GF-D8 (cell line): Measurements from ENCODE around the gene LSG1.

ENCODE experiments used
- DNase-seq: peaks from one replicate; lab custom pipeline; 2025; lab: John Stamatoyannopoulos, UW

LSG1 gene

DNA sequence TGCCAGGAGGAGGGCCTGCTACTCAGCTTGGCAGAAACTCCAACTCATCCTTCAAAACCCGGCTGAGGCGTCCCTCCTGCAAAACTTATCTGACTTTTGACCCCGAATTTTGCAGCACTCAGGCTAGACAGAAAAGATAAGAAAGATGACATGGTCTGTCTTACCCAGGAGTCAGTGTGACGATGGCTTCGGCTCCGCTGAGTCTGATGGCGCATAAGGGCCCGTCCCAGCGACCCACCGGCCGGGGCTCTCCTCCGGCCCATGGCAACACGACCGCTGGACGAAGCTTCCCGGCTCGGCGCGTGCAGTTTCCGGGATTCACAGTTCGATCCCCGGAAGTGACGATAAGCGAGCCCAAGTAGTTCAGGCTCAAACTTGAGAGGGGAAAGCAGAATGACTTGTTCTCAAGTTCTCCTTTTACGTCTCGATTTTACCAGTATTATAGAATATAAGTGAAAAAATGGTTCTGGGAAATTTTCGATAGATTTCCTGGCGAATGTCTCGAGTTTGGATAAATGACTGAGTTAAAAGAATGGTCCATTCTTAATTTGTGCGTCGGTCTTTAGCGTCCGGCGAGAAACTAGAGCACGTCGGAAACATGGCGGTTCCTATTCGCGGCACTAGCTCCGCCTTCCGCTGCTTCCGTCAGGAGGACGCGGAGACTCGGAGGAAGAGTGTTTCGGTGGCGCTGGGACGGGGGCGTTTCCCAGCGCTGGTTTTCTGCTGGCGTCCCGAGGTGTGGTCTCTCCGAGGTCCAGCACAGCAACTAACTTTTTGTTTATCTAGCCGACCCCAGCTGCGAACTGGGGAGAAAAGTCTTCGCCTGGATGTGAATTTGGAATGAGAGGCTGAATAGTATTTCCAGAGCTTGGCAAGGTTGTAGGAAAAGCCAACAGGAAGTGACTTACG is at the start of gene LSG1:
TSS of gene LSG1 (minus strand) at position 292 of the 909 bp plus-strand sequence. CDS start at position 263, 29 bp downstream.
- DNase-seq, result peak; percentile 82

DNA sequence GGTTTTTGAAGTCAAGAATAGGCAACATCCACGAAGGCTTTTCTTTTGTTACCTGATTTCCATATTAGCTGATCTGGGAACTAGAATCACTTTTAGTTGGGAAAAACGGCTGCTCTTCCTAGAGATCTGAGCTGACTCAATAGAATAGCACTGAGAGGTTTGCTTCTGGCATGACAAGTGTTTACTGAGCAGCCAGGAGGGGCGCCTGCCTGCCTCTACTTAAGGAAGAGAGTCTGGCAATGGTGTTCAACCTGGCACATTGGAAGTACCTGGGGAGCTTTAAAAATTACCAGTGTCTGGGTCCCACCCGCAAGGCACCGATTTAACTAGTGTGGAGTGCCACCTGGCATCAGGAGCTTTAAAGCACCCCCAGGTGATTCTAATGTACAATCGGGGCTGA is 48.1 kb upstream of the LSG1 start:
- DNase-seq, result no peak

DNA sequence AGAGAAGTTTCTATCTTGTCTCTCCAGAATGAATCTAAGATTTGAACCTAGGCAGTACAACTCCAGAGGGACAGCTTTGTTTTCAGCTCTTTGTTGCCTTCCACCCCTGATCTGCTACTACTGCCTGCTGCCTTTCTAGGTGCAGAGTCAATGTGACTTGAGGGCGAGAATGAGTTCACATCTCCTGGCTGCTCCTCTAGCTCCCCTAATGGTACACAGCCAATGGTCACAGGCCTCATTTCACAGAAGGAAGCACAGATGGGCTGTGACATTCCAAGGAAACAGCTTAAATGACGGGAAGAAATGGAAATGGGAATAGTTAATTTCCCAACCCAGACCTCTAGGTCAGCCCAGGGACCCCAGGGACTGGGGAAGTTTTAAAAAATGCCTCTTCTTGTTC is 46.1 kb upstream of the LSG1 start:
- DNase-seq, result no peak

DNA sequence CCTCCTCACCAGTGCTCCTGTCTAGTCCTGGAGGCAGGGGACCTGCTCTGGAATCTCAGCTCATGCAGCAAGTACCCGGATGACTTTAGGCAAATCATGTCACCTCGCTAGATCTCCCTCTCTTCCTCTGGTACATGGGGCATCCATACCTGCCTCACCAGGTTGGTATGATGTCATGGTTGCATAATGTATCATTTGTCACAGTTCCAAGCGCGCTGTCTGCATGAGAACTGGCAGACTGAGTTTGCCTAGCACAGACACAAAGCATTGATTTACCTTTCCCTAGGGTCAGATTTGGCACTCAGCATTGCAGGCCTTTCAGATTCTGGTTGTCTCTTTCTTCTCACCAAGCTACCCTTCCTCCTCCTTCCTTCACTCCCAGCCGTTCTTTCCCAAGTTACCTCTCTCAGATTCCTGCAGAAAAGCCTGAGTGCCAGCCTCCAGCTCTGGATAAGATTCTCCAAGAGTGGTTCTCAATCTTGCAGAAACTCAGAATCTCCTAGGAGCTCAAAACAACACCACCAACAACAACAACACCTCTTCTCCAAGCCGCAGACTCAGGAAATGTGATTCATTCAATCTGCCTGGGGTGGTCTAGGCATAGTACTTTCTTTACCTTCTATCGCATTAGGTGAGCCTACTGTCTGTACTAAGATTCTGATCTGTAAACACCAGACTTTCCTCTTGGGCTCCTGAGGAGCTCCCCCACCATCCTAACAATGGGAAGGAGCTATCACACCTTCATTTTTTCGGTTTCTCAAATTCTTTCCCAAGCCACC is 43.2 kb upstream of the LSG1 start:
- DNase-seq, result no peak

DNA sequence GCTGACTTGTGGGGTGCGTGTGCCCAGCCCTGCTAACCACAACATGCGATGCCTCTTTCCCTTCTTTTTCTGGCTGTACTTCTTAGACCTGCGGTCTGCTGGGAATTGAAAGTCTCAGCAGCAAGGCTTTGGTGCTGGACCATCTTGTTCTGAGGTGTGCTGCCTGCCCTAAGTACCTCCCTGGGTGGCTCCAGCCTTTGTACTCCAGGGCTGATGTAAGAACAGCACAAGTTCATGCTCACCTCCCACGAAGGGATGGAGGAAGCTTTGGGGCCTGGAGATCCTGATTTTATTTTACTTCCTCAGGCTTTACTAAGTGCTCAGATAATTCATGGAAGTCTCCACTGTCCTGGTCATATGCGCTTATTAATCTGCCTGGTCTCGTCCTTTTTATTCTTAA is 42.6 kb upstream of the LSG1 start:
- no peak for DNase-seq

DNA sequence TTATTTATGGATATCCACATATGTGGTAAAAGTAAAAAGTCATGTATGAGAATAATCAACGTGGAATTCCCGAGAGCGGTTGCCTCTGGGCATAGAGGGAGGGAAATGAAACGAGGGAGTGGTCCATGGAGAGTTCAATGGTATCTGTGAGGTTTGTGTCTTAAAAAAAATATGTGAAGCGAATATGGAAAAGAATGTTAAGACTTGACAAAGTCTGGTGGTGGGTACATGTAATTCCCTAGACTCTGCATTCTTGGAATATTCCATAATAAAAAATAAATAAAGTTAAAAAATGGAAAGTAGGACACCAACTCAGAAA is 42.1 kb upstream of the LSG1 start:
- no peak for DNase-seq

DNA sequence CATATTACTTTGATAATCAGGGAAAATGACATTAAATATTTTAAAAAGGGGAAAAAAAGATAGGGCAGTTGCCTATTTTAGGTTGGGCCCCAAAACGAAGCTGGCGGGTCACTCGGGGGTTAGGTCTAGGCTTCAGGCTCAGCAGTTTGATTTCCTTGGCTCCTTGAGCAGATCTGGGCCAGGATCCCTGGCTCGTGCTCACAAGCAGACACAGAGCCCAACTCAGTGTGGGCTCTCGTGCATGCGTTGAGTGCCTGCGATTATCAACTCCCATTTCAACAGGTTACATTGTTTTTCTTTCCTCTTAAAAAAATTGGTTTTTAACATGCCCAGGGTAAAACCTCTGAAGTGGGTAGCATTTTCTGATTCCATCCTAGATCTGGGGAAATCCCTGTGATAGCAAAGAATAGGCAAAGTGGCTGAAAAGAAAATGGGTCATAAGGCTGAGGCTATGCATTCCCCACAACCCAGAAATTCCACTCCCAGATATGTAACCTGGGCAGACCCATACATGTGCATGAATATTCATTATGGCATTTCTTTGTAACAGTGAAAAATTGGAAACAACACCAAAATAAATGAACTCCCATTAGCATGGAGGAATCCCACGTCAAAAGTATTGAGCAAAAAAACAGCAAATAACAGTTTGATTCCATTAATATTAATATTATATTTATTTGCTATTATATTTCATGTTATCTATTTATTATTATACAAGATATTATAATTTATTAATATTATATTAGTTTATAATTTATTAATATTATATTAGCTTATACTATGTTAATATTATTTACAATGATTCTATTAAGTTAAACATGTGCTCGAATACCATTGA is 41.5 kb upstream of the LSG1 start:
- no peak for DNase-seq

DNA sequence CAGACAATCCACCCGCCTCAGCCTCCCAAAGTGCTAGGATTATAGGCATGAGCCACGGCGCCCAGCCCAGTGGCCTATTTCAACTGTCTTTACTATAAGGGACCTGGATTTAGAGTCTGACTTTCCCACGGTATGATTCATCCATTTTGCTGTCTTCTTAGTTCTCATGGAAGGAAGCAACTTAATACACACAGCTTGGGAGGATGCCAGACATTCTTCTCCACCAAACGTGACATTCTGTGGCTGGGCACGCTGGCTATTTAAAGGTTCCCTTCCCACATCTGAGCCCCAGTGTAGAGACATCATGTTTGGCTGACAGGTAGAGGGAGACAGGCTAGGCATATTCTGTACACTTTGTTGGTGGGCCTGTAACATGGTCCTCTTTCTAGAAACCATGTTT is 39.9 kb upstream of the LSG1 start:
- DNase-seq, result no peak

DNA sequence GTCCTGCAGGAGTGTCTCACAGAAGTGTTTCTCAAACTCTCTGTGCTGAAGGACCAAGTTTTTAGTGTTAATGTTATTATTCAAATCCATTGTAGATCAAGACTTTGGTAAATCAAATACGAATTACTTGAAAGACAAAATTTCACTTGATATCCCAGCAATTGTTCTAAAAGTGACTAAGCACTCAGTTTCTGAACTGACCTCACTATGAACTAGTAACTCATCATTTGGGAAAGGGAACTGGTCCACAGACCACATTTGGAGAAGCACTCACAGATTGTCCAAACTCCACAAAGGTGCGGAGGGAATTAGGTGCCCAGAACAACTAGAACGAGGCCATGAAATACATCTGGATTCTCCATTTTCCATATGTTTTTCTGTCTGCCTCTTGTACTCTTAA is 39.3 kb upstream of the LSG1 start:
- no peak for DNase-seq

DNA sequence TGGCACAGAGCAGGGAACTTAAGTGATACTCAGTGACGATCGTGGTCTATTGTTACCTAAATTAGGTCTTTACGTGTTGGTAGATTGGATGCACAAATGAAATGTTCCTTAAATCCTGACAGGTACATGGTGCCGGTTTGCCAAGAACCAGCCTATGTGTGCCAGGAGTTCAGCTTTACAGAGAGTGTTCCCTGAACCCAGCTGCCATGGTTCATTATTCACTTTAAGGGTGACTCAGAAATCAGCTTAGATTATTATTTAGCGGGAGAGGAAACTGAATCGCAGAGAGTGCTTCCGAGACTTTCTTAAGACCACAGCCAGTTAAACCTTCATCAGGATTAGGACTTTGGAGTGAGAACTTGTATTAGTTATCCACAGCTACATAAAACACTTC is 35.2 kb upstream of the LSG1 start:
- DNase-seq, result no peak

DNA sequence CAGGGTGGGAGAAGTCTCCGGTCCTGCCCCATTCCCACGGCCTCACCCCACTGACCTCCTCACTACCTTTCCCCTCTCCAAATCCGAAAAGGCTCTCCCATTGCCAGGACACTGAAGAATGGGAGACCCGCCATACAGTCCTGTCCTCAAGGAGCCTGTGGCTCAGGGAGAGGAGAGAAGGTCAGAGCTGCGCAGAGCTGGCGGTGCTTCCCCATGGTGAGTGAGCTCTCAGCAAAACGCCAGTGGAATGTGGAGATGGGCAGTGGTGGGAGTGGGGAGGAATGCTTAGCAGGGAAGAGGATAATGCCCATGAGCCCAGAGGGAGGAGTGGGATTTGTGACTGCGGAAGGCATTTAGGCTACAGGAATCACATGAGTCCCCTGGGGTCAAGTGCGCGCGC is 33.8 kb upstream of the LSG1 start:
- no peak for DNase-seq

DNA sequence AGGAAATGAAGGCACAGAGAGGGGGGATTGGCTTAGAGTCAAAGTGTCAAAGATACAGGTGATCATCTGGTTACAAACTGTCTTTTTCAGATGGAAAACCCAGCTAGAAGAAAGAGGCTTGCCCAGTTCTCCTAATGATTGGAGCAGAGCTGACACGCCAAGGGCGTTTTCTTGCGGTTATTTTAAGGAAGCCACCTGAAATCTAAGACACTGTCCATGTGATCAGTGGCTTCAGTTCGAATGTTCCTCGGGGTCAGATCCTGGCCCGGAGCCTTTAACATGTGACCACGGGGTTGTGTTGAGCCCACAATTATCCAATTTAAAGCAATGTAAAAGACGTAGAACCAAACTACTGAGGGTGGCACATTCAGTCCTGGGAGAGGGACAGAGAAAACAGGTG is 33.2 kb upstream of the LSG1 start:
- no peak for DNase-seq

DNA sequence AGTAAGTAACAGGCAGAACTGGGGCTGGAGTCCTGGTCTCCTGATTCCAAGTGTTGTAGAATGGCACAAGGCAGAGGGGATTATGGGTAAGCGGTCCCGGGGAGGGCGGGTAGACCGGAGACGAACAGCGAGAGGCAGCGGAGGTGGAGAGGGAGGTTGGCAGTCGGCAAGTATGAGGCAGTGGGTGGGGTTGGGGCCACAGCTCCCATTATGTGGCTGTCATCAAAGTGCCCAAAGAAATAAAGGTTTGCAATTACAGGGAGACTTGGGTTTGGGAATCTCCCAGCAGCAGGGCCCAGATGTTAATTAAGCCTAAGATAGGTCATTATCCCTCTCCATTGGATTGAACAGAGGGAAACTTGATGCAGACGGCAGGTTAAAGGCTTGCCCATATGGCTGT is 30.6 kb upstream of the LSG1 start:
- no peak for DNase-seq

DNA sequence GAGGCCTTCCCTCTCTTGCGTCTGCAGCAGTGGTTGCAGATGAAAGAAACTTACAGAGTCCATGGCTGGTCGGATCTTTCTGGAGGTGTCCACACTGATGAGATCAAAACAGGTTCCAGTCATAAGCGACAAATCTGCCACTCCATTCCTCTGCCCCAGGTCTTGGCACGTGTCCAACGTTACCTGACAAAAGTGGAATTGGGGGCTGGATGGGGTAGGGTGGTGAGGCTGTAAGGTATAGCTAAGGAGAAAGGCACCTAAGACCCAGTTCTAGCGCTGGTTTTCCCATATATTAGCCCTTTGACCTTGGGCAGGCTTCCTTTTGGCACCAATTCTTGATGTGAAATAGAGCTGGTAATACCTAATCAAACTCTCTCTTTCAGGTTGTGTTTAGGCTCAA is 24.7 kb upstream of the LSG1 start:
- no peak for DNase-seq

DNA sequence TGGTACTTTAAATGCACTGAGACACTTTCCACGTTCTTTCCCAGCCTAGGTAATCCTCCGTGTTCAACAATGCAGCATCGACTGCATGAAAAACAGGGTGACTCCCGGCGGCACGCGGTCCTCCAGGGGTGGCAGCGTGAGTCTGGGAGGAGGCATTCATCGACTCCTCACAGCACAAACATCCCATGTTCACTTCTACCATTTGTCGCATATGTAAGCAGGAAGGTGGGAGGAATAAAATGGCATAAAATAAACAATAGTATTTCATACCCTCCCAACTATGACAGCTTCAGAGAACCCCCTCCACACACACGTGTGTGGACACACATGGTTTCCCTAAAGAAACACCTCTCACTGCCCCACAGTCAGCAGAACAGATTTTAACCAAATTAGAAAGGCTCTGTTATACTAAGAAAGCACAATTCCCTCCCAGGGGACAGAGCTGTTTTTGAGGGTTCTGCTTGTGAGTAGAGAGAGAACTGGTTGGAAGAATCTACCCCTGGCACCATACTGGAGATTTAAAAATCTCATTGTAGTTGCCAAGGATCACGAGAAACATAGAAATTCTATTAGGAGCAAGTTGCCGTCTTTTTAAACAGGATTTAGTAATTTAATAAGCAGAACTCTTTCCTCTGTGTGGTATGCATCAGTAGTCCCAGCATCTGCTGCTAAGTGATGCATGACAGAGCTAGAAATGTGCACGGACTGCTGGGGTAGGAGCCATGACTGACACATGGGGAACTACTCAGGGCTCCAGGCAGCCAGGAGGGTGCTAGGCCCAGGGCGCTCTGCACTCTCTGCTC is 19.7 kb upstream of the LSG1 start:
- DNase-seq, result no peak

DNA sequence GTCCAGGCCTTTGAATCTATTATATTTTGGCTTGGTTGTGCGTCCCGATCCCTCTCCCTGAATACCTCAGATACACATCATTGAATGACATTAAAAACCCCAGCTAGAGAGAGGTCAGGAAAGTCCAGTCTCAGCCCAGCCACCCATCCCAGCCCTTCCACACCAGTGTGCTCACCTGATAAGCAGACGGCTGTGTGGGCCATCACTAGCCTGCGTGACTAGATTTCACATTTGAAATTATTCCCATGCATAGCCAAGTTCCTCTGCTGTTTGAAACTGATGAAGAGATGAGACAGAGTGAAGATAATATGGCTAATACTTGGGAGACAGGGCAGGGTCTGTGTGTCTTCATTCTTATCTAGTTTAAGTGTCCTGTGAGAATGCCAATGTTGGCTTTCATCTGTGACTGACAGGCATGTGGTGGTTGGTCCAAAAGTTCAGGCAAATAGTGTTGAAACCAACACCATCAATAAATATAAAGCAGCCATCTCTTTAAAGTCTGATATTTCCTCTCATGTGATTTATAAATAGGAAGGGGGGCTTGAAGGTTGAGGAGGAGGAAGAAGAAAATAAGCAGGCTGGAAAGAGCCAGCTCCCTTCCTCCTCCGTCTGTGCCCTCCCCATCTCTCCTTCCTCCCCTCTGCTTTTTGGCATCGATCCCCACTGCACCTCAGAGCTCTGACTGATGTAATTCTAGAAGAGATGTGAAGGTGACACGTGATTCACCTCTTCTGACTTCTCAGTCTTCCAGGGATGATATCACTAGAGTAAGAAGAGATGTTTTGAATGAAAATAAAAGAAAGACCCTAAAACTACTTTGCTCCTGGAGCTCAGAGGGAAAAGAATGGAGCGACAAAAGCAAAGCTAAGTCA is 18.7 kb upstream of the LSG1 start:
- no peak for DNase-seq

DNA sequence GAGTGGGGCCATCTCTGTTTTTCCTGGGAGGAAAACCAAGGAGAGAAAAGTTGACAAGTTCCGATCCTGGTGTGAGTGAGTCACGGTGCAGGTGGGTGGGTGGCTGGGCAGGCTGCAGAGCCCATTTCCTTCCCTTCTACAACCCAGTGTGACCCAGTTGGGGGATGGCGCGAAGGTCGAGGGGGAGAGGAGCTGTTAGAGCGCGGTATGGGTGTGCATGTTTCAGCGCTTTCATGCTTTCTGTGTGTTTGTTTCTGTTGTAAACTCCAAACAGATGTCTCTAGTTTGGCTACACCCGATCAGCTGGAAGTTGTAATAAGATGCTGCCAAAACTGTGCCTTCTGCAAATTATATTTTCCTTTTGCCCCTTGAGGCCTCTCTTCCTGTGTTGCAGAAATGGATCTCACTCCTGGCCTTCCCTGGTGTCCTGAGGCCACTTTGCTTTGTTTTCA is 17.5 kb upstream of the LSG1 start:
- DNase-seq, result peak; percentile 3

DNA sequence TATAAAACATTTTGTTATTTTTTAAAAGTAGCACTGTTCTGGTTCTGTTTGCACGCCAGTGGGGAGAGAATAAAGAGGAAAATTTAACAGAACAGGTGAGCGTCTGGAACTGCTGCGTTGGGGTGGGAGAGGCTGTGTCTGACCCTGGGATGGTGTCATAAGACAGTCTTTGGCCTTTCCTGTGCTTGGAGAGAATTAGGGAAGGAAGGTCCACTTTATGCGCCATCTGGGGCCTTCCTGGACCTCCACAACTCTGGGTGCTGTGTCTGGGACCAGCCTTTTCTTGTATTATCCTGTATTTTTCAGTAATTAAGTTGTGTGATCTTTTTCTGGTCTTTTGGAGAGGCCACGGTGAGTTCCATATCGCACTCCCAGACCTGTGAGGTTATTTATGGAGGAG is 17.0 kb upstream of the LSG1 start:
- DNase-seq, result no peak

DNA sequence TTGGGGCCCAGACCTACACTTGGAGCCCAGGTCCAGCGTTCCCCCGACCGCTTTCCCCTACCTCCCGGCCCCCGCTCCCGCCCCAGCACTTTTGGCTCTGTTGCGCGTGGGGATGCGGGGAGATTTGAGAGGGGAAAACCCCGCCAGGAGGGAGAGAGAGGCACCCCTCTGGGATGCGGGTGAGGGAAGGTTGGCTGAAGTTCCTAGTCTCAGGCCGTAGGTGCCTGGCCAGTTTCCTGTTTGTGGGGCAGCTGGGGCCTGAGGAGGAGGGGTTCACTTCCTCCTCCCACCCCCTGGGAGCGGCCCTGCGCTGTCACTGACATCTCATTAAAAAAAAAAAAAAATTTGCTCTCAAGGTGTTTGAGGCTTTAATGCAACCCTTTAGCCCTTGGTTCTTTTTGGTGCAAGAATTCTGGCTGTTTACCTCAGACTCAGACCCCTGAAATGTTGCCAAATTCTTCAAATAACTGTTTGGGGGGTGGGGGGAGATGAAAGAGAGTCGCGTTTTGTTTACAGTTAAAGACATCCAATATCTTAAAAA is 16.3 kb upstream of the LSG1 start:
- DNase-seq, result peak; percentile 55

DNA sequence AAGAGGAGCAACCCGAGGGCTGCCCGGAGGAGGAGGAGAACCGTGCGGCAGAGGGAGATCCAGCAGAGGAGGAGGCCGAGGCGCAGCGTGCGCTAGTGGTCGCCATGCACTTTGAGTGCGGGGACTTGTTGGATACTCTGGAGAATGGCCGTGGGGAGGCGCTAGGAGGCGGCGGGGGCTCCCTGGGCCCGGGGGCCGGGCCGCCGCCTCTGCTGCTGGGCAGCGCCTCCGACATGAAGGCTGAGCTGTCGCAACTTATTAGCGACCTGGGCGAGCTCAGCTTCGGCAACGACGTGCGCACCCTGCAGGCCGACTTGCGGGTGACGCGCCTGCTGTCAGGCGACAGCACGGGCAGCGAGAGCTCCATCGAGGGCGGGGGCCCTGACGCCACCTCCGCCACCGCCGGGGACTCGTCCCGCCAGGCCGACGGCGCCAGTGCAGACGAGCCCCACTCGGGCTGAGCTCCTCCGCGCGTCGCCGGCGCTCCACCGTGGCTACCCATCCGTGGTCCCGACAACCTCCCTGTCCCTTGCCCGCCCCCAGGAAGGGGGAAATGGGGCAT is 15.7 kb upstream of the LSG1 start:
- DNase-seq, result peak; percentile 49
